ENCODE results near the gene PRKAR1B. TPM values are rescaled to one million over a fixed set of nuclear protein-coding genes. Genes with fewer than 3 reads are reported as not detected.

Gene PRKAR1B
- total RNA-seq, 1 donor from 2014 or later: 14.0 TPM

DNA sequence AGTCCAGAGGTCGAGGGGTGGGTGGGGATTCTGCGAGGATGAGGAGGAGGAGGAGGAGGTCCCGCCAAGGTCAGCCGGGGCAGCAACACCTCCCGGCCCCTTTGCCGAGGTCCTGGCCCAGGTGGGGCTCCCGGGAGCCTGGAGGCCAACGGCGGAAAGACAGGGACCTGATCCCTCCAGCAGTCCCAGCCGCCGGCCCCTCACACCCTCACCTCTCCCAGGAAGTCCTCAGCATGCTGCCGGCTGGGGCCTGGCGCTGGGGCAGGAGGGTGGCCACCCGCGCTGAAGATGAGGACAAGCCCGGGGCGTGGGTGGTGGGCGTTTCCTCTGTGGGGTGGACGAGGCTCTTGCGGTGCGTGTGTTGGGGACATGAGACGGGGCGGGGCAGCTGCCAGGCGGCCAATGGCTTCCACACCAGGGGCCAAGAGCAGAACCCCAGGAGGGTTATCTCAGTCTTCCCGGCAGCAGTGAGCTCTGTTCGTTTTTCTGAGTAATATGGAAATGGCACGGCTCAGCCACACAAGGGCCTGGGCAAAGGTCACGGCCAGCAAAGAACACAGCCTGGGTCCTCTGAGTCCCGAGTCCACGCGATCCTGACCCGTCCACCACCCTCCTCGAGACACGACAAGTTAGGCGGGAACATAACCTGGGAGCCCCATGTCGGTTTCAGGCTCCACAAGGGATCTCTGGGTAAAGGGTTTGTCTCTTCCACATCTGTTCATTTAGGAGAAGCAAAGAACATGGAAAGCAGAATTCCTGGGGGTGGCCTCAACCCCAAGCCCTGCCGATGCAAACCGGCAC is 124.5 kb downstream of the PRKAR1B start:
- Histone ChIP-seq H3K27me3 (ENCODE audit: control insufficient read depth, insufficient read depth, low read length) (no peaks in the 10 kb centered on the region), H3K36me3 (ENCODE audit: control insufficient read depth, insufficient read depth, low read length) (no peaks in the 10 kb centered on the region), H3K4me3 (ENCODE audit: low read depth, low read length) (no peak overlapping the region)
- FAIRE-seq (no peak), DNase-seq (ENCODE audit: low read depth) (no peak)
- TF ChIP-seq, protein P1, sequence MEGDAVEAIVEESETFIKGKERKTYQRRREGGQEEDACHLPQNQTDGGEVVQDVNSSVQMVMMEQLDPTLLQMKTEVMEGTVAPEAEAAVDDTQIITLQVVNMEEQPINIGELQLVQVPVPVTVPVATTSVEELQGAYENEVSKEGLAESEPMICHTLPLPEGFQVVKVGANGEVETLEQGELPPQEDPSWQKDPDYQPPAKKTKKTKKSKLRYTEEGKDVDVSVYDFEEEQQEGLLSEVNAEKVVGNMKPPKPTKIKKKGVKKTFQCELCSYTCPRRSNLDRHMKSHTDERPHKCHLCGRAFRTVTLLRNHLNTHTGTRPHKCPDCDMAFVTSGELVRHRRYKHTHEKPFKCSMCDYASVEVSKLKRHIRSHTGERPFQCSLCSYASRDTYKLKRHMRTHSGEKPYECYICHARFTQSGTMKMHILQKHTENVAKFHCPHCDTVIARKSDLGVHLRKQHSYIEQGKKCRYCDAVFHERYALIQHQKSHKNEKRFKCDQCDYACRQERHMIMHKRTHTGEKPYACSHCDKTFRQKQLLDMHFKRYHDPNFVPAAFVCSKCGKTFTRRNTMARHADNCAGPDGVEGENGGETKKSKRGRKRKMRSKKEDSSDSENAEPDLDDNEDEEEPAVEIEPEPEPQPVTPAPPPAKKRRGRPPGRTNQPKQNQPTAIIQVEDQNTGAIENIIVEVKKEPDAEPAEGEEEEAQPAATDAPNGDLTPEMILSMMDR (IDR thresholded peaks at IDR 0.05; ENCODE audit: insufficient read depth, low read length, severe bottlenecking): no peak

DNA sequence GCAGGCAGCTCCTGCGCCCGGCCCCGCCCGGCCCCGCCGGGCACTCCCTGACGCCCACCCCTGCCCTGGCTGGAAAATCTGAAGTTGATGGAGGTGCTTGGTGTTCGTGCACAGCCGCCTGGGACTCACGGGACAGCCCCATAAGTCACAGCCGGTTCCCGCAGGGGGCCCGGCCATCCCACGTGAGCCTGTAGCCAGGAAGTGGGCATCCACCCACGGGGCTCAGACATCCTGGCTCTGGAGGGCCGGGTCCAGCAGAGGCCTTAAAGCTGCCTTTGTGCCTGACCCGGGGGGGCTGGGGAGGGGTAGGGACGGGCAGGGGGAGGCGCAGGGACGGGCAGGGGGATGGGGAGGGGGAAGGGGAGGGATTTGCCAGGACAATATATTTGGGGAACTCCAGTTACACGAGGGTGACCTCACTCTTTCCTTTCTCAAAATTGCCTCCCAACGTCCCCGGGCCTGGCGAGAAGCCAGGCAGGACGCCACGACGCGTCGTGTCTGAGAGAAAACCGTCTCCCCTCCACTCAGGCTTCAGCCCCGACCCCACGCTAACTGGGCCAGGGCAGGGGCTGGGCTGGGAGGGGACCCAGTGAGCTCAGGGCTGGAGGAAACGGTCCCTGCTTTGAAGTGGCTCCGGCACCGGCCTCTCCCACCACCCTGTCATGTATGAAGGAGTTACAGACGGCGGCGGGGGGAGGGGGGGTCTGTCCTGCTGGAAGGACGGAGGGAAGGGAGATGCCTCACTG is 125.3 kb downstream of the PRKAR1B start:
- Histone ChIP-seq H3K36me3 (ENCODE audit: control insufficient read depth, insufficient read depth, low read length) (no peaks in the 10 kb centered on the region), H3K4me3 (ENCODE audit: low read depth, low read length) (no peak overlapping the region), H3K27me3 (ENCODE audit: control insufficient read depth, insufficient read depth, low read length) (no peaks in the 10 kb centered on the region)
- FAIRE-seq (no peak), DNase-seq (ENCODE audit: low read depth) (no peak)
- TF ChIP-seq, protein P1 (IDR thresholded peaks at IDR 0.05; ENCODE audit: insufficient read depth, low read length, severe bottlenecking): no peak

DNA sequence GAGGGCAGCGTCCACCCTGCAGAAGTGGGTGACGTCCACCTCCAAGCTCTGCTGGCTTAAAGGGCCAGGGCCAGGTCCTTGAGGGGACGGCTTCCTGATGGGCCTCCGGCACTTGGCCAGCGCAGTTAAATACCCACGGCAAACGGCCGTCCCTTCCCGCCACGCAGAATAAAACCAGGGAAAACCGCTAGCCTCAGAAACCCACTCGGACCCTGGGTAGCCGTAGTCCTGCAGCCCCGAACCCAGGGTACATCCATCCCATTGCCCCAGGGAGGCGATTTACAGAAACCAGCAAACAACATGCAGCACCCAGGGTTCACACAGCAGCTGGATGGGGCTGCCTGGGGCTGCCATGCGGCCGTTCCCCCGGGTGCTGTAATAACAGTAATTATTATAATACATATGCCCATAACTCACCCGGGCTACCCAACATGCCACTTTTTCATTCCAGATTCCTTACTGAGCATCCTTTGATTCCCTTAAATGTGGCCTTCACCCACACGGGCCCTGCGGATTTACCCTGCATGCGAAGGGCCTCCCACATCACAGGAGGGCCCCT is 126.0 kb downstream of the PRKAR1B start:
- FAIRE-seq: no peak
- no peaks in the 10 kb centered on the region for H3K36me3 ChIP-seq (ENCODE audit: control insufficient read depth, insufficient read depth, low read length)
- TF ChIP-seq, protein P1 (IDR thresholded peaks at IDR 0.05; ENCODE audit: insufficient read depth, low read length, severe bottlenecking): no peak
- H3K27me3 ChIP-seq (ENCODE audit: control insufficient read depth, insufficient read depth, low read length): no peaks in the 10 kb centered on the region
- no peak for DNase-seq (ENCODE audit: low read depth)
- no peak overlapping the region for H3K4me3 ChIP-seq (ENCODE audit: low read depth, low read length)

DNA sequence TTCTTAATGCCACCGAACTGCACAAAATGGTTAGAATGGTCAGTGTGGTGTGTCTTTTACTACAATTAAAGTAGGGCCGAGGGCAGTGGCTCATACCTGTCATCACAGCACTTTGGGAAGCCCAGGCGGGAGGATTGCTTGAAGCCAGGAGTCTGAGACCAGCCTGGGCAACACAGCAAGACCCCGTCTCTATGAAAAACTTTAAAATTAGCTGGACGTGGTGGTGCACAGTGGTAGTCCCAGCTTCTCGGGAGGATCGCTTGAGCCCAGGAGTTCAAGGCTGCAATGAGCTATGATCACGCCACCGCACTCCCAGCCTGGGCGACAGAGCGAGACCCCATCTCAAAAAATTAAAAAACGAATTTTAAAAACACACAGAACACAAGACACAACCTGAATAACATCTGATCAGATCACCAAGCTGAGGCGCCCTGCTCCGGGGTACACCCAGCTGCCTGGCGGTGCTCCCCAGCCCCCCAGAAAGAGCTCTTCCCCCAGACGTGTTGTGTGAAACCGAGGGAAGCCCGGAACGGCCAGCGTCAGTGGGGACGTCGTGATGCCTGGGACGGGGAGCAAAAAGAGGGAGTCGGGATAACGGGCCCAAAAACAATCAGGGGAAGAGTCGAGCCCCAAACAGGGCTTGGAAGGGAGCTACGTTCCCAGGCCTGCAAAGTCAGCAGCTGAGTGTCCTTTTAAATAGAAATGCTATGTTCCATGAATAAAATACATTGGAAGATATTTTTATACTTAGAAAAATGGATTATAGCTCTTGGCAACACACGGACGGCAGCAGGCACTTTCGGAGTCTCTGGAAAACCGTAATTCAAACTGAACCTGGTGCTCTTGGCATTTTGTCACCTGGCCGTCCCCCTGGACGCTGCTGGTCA is 126.7 kb downstream of the PRKAR1B start:
- DNase-seq (ENCODE audit: low read depth): no peak
- no peak for FAIRE-seq
- Histone ChIP-seq H3K36me3 (ENCODE audit: control insufficient read depth, insufficient read depth, low read length) (peaks cover 2% of the 10 kb centered on the region), H3K27me3 (ENCODE audit: control insufficient read depth, insufficient read depth, low read length) (no peaks in the 10 kb centered on the region), H3K4me3 (ENCODE audit: low read depth, low read length) (no peak overlapping the region)
- TF ChIP-seq, protein P1 (IDR thresholded peaks at IDR 0.05; ENCODE audit: insufficient read depth, low read length, severe bottlenecking): no peak

DNA sequence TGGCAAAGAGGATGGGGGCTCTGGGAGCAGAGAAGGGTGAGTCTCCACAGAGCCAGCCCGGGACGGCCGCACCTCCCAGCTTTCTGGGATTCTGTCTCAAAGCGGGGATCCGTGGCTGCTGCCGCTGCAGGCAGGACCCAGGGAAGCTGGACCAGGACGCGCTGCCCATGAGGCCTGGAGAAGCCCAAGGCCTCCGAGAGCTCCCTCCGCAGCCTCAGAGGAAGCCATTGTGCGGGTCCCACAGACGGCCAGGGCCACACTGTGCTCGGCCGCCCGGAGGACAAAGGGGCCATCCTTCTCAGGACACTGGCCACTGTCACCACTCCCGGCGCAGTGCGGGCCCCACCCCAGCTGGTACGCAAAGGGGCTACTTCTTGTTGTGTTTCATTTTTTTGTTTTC is 128.2 kb downstream of the PRKAR1B start:
- no peaks in the 10 kb centered on the region for H3K27me3 ChIP-seq (ENCODE audit: control insufficient read depth, insufficient read depth, low read length)
- DNase-seq (ENCODE audit: low read depth): no peak

More for the DNA sequence above, 128.2 kb downstream of the PRKAR1B start:
- peaks cover 2% of the 10 kb centered on the region for H3K36me3 ChIP-seq (ENCODE audit: control insufficient read depth, insufficient read depth, low read length)
- TF ChIP-seq, protein P1 (IDR thresholded peaks at IDR 0.05; ENCODE audit: insufficient read depth, low read length, severe bottlenecking): no peak
- H3K4me3 ChIP-seq (ENCODE audit: low read depth, low read length): no peak overlapping the region
- no peak for FAIRE-seq

Data from bronchial epithelial cell (primary cell).